DMS 273 (cell line): Measurements from ENCODE around the gene NCOA4.
"Not testable (repeated sequence)": the region's sequence is repeated elsewhere in the genome, so short reads cannot be mapped to it uniquely, and the experiment has no call there.

Experiments used
- DNase-seq: peaks from one replicate; lab custom pipeline; 2025; ENCODE audit not compliant: unreplicated experiment; lab: John Stamatoyannopoulos, UW

Gene NCOA4

GRCh38 chr10:45985590-45985989 is 44.8 kb downstream of the NCOA4 start:
- DNase-seq = not testable (repeated sequence)

GRCh38 chr10:45984473-45984872 is 46.0 kb downstream of the NCOA4 start:
- not testable (repeated sequence) for DNase-seq

- peak; percentile 46 for DNase-seq
Observed at GRCh38 chr10:45983538-45984186, 46.8 kb downstream of the NCOA4 start.

- not testable (repeated sequence) for DNase-seq
Observed at GRCh38 chr10:45981367-45981766, 49.1 kb downstream of the NCOA4 start.

- not testable (repeated sequence) for DNase-seq
Observed at GRCh38 chr10:45978554-45978953, 51.9 kb downstream of the NCOA4 start.

- not testable (repeated sequence) for DNase-seq
Observed at GRCh38 chr10:45974041-45974440, 56.4 kb downstream of the NCOA4 start.

- DNase-seq = peak; percentile 13
Observed at GRCh38 chr10:45972813-45973169, 57.6 kb downstream of the NCOA4 start.

GRCh38 chr10:45972106-45972812 is 58.2 kb downstream of the NCOA4 start, which contains the start of gene TIMM23:
Gene TIMM23, plus strand, starts transcription at chr10:45972489. Its CDS starts 136 bp downstream, at chr10:45972625.
- DNase-seq = peak; percentile 92

GRCh38 chr10:45971742-45972105 is 58.7 kb downstream of the NCOA4 start:
- peak; percentile 34 for DNase-seq

GRCh38 chr10:45971019-45971418 is 59.4 kb downstream of the NCOA4 start:
- not testable (repeated sequence) for DNase-seq

GRCh38 chr10:45962686-45963452 is 67.6 kb downstream of the NCOA4 start:
- DNase-seq = not testable (repeated sequence)

GRCh38 chr10:45957928-45958327 is 72.5 kb downstream of the NCOA4 start:
- DNase-seq = not testable (repeated sequence)

- not testable (repeated sequence) for DNase-seq
Observed at GRCh38 chr10:45956634-45957033, 73.8 kb downstream of the NCOA4 start.
